ENCODE data around the gene CIAO2A.
"Not testable (repeated sequence)": the region's sequence is repeated elsewhere in the genome, so short reads cannot be mapped to it uniquely, and the experiment has no call there.

The CIAO2A gene

GRCh38 chr15:64070965-64071851, 22.4 kb downstream of the CIAO2A start:
- DNase-seq = no peak

GRCh38 chr15:64070106-64070505, 23.5 kb downstream of the CIAO2A start:
- no peak for DNase-seq

GRCh38 chr15:64068133-64068532, 25.5 kb downstream of the CIAO2A start:
- DNase-seq = no peak

- peak; percentile 78 to 79 for DNase-seq
Measured at GRCh38 chr15:64067564-64068030, 26.0 kb downstream of the CIAO2A start.

GRCh38 chr15:64066451-64066850, 27.2 kb downstream of the CIAO2A start:
- no peak for DNase-seq

GRCh38 chr15:64060716-64061115, 32.9 kb downstream of the CIAO2A start:
- DNase-seq = no peak

- DNase-seq = not testable (repeated sequence)
Measured at GRCh38 chr15:64059104-64059503, 34.5 kb downstream of the CIAO2A start.

GRCh38 chr15:64058279-64058678, 35.4 kb downstream of the CIAO2A start:
- DNase-seq = no peak

GRCh38 chr15:64053674-64054073, 40.0 kb downstream of the CIAO2A start:
- not testable (repeated sequence) for DNase-seq

- no peak for DNase-seq
Measured at GRCh38 chr15:64052925-64053491, 40.6 kb downstream of the CIAO2A start.

- no peak for DNase-seq
Measured at GRCh38 chr15:64051407-64052259, 42.0 kb downstream of the CIAO2A start.

GRCh38 chr15:64051093-64051402, 42.6 kb downstream of the CIAO2A start:
- DNase-seq = no peak

- no peak for DNase-seq
Measured at GRCh38 chr15:64050281-64051092, 43.2 kb downstream of the CIAO2A start.

- DNase-seq = no peak
Measured at GRCh38 chr15:64048781-64049460, 44.7 kb downstream of the CIAO2A start.

- peak; percentile 78 to 83 for DNase-seq
Measured at GRCh38 chr15:64046421-64047153, 47.1 kb downstream of the CIAO2A start, which contains the start of gene DAPK2. Gene DAPK2, minus strand, starts transcription at chr15:64046485. Its CDS starts 6,224 bp downstream, at chr15:64040261.

GRCh38 chr15:64045774-64046420, 47.7 kb downstream of the CIAO2A start:
- DNase-seq = peak; percentile 35 to 46

GRCh38 chr15:64045101-64045435, 48.6 kb downstream of the CIAO2A start:
- DNase-seq = no peak

- no peak for DNase-seq
Measured at GRCh38 chr15:64044300-64045100, 49.1 kb downstream of the CIAO2A start.

- no peak for DNase-seq
Measured at GRCh38 chr15:64038878-64039610, 54.6 kb downstream of the CIAO2A start.
